EL (cell line): ENCODE results near the gene CA5A.
A peak's percentile ranks its signal among the peaks of the same experiment; 100 is the strongest.
"Not testable (repeated sequence)": the region's sequence is repeated elsewhere in the genome, so short reads cannot be mapped to it uniquely, and the experiment has no call there.

ENCODE experiments used
- DNase-seq: peaks from one replicate; pipeline ENCODE4 v3.0.0-alpha.2; 2016

Gene CA5A

GRCh38 chr16:87891764-87892163 is 44.6 kb downstream of the CA5A start:
- no peak for DNase-seq

DNA sequence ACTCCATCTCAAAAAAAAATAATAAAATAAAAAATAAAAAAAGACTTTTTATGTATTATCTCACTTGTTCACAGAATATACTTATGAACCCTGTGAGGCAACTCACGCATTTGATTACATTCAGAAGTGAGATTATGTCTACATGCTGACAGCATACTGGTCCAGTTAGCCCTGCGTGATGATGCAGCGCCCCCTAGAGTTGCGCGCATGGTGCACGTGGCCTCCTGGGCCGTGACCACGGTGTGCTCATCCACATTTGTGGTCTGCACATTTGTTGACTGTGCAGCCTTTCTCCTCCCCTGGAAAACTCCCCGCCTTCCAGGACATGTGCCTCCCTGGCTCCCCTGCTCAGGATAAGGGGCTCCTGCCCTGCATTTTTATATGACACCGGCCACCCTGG is 46.6 kb downstream of the CA5A start:
- not testable (repeated sequence) for DNase-seq

- not testable (repeated sequence) for DNase-seq
Measured at GRCh38 chr16:87888346-87888745, 48.0 kb downstream of the CA5A start.

GRCh38 chr16:87887931-87888330 is 48.4 kb downstream of the CA5A start:
- DNase-seq = not testable (repeated sequence)

- not testable (repeated sequence) for DNase-seq
Measured at GRCh38 chr16:87885371-87885967, 50.9 kb downstream of the CA5A start.

DNA sequence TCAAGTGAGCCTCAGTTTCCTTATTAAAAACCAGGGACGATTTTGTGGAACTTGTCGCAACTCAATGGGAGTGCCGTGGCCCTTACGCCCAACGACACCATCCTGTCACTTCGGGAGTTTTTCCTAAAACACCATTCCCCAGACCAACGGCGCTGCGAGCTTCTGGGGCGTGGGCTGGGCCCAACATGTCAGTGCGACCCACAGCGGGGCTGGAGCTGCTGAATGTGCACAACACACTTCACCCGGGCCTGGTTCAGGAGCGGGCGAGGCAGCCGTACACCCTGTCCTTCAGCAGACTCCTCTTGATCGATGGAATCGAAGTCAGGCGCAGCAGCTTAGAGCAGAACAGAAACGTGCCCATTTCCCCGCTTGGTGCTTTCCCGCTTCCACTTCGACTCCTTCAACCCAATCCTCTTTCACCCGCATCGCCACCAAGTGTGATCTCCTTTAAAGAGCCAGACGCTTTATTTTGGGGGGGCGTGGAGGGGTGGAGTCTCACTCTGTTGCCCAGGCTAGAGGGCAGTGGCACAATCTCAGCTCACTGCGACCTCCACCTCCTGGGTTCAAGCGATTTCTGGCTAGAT is 53.8 kb downstream of the CA5A start:
- DNase-seq = no peak

DNA sequence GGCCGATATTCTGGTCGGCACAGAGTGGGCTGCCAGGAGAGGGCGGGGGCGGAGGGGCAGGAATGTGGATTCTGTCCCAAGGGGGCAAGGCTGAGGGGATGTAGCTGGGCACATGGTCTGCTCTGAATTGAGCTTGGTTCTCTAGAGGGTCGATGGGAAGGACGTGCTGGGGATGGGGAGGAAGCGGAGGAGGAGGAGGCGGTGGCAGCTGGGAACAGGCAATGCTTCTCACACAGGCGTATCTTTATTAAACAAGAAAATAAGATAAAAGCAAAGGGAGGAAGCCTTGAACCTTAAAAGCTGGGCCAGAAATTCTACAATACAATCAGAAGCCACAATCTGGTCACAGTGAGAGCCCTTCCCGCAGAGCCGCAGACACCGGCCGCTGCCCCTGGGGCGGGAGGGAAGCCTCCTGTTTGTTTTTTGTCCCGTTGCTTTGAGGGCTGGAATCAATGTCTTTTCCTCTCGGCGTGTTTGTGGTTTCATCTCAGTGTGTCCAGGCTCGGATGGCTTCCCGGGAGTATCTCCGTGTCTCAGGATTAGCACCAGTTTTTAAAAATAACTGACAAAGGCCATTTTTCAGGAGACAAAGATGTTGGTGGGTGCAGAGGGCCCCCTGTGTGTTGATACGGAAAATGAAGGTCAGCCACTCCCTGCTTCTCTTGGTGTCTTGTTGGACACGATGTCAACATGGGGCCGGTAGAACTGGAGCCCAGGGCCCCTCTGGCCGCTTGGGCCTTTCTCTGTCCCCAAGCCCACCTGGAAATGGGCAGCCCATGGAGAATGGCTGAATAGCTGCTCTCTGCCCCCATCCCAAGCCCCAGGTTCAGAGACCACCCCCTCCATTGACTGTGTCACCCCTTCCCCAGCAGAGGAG is 54.8 kb downstream of the CA5A start:
- DNase-seq = no peak

- DNase-seq = no peak
Measured at GRCh38 chr16:87880117-87880696, 56.1 kb downstream of the CA5A start.

DNA sequence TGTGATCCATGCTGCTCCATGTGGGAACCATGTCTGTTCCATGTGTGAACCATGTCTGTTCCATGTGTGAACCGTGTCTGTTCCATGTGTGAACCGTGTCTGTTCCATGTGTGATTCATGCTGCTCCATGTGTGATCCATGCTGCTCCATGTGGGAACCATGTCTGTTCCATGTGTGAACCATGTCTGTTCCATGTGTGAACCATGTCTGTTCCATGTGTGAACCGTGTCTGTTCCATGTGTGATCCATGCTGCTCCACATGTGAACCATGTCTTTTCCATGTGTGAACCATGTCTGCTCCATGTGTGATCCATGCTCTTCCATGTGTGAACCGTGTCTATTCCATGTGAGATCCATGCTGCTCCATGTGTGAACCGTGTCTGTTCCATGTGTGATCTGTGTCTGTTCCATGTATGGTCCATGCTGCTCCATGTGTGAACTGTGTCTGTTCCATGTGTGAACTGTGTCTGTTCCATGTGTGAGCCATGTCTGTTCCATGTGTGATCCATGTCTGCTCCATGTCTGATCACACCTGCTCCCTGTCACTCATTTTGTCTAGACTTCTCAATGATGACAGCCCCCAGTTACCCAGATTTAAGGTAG is 56.8 kb downstream of the CA5A start:
- not testable (repeated sequence) for DNase-seq

GRCh38 chr16:87878704-87879103 is 57.6 kb downstream of the CA5A start:
- DNase-seq = no peak

- DNase-seq = no peak
Measured at GRCh38 chr16:87877942-87878507, 58.3 kb downstream of the CA5A start.

DNA sequence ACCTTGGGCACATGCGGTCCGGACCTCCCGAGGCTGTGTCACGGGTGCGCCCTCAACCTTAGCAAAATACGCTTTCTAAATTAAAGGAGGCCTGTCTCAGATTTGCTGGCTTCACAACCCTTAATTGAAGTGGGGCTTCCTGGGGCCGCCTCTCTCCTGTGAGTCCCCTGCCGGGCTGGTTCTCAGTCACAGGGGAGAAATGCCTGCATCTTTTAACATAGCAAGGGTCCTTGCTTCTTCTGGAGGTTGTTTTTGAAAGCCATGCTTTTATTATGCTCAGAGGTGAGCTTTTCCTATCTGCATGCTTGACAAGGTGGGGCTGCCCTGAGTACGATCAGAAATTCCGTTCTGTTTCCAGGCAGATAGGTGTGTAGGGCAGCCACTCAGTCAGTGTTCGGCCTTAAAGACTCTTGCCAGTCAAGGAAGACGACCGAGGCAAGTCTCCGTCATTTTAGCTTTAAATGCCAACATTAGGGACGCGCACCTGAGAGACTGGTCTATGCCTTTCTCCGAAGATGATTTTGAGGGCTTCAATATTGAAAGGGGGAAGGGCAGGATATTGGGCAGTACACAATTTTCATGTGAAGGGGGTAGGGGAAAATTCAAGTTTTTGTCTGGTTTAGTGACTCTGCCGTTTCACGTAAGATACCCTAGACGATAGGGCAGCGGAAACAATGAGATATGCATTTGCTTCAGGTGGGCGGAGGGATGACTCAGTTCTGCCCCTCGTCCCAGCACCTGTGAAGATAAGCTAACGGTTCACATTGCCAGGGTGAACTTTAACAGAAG is 61.5 kb downstream of the CA5A start:
- no peak for DNase-seq

- peak; percentile 95 for DNase-seq
Measured at GRCh38 chr16:87870418-87871291, 65.7 kb downstream of the CA5A start.

- not testable (repeated sequence) for DNase-seq
Measured at GRCh38 chr16:87869879-87870417, 66.4 kb downstream of the CA5A start.

- DNase-seq = peak; percentile 84
Measured at GRCh38 chr16:87869061-87869878, 67.1 kb downstream of the CA5A start, which contains the start of gene SLC7A5. Gene SLC7A5, minus strand, starts transcription at chr16:87869507. Its CDS starts 85 bp downstream, at chr16:87869422.

GRCh38 chr16:87868254-87869029 is 67.9 kb downstream of the CA5A start:
- DNase-seq = peak; percentile 85

DNA sequence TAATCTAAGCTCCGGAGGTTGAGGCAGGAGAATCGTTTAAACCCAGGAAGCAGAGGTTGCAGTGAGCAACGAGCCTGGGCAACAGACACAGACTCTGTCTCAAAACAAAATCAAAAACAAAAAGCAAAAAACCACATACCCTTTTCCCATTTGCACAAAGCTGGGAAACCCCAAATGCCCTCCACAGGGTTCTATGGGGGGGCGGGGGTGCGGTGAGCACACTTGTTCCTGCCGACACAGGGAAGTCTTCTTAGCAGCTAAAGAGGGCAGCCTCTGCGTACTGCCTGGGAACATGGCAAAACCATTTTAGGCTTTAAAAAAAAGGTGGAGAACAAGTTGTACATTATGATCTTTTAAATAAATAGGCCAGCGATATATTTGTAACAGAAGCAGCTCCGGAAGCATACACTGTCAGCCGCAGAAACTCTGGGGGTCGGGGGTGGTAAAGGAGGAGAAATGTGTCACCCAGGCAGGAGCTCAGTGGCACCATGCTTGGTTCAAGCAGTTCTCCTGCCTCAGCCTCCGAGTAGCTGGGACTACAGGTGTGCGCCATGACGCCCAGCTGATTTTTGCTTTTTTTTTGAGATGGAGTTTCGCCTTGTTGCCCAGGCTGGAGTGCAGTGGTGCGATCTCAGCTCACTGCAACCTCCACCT is 70.3 kb downstream of the CA5A start:
- not testable (repeated sequence) for DNase-seq

DNA sequence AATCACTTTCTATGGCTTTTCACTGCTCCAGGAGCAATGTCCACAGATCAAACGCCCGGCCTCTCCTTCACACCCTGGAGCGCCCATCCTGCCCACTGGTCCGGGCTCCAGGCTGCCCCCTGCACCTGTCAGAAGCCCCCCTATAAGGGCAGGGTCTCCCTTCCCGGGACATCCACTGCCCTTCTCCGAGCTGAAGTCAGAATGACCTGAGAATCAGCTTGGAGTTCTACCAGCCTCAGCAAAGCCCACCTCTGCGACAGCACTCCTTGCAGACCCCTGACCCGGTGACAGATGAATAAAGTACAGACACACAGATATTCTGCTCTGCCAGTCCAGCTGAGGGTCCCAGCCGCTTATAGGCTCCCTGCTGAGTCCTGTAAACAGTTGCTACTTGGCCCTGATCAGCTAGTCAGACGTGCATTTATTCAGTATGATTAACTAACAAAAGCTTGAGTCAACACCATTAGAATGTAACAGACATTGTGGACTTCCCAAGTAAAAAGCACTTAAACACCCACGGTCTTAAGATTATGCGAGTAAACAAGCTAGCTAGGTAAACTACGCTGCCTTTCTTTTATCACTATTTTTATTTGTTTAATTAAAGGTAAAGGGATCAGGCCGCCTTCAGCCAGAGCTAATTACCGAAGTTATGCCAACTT is 71.9 kb downstream of the CA5A start:
- no peak for DNase-seq
